ENCODE data around the gene ADIPOR2. TPM values are rescaled to one million over a fixed set of nuclear protein-coding genes. Genes with fewer than 3 reads are reported as not detected.

Gene ADIPOR2
- total RNA-seq, 1 experiment from 2014 or later, result 26.5 TPM

DNA sequence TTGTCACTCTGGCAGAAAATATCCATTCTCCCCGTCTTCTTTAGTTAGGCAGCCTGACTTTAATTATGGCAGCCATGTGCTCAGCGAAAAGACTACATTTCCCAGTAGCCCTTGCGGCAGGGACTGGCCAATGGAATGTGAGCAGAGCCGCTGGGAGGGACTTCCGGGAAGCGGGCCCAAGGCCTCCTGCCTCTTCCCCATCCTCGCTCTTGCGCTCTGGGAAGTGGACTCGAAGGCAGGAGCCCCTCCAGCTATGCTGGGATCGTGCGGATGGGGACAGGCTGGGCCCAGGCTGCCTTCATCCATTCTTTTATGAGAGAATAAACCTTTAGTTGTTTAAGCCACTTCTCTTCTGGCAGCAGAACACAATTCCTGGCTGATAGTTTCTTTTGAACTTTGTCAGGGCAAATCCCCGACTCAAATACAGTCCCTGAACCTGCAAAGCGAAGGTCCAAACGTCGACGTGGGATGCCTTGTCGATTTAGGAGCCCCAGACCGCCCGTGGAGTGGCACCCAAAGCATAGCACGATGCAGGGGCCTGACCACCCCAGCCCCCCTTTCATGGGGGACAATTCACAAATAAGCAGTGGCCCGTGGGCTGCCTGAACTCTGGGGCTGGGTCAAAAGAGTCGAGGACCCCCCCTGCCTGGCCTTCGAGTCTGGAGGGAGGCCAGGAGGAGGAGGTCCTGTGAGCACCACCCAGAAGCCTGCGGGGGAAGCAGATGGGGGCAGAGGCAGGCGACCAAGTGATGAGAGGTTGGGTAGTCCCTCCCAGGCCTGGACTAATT lies 113.9 kb downstream of the ADIPOR2 start:
- Histone ChIP-seq H3K36me3 (ENCODE audit: low read depth, low read length) (no peaks in the 10 kb centered on the region), H3K9me2 (replicated peaks; ENCODE audit: low read length) (no peaks in the 10 kb centered on the region), H3K9me3 (ENCODE audit: low read length) (no peaks in the 10 kb centered on the region), H2AFZ (ENCODE audit: low read length) (peak overlapping the region; percentile 84), H3K9ac (ENCODE audit: low read length) (no peak overlapping the region), H3F3A (ENCODE audit: low read length, unreplicated experiment) (no peaks in the 10 kb centered on the region), H3K4me3 (ENCODE audit: low read length) (no peak overlapping the region), H3K27ac (ENCODE audit: low read length) (no peak overlapping the region), H3K4me2 (ENCODE audit: low read length) (no peak overlapping the region), H3K79me2 (ENCODE audit: low read length) (no peaks in the 10 kb centered on the region), H3K4me1 (ENCODE audit: insufficient read depth, low read length) (no peaks in the 10 kb centered on the region), H4K20me1 (ENCODE audit: low read length) (no peaks in the 10 kb centered on the region), H3K27me3 (ENCODE audit: low read length) (no peaks in the 10 kb centered on the region)
- POLR2A ChIA-PET (ENCODE audit: unreplicated experiment), result no interaction called here
- intact Hi-C loops (cut with micrococcal nuclease), result no loop called here
- CTCF ChIA-PET, result no interaction called here
- peak; percentile 86 for DNase-seq
- BruUV-seq (replicated peaks), result TSS peak; percentile 95
- TF ChIP-seq CTCF (conservative IDR thresholded peaks at IDR 0.05; ENCODE audit: low read depth, low read length), result no peak
- no peak for TF ChIP-seq EZH2phosphoT487 (IDR thresholded peaks at IDR 0.05; ENCODE audit: borderline replicate concordance, low read length)
- TF ChIP-seq EZH2 (IDR thresholded peaks at IDR 0.05; ENCODE audit: low read length, unreplicated experiment), result no peak
- ATAC-seq, result peak; percentile 98

DNA sequence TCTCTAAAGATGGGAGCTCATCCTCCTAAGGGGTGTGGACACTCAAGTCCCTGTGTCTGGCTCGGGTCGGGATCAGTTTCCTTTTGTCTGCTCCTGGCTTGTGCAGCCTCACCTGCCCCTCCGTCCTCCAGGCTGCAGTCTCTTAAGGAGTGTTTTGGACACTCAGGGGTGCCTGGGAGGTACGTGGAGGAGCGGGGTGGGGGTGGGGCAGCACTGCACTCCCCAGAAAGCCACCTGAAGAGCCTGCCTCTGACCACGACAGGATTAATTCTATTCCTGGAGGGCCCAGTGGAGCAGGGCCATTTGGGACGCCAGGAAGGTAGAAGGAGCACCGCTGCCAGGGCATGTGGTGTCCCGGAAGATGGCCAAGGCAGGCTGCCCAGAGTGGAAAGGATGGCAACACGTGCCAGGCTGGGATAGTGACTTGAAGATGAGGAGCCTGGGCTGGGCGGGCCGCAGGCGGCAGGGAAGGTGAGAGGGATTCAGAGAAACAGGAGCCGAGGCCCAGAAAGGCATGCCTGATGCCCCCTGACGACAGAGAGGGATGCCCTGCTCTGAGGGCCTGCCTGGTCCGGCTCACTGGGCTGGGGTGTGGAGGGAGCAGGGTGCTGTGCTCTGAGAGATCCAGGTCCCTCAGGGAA lies 114.7 kb downstream of the ADIPOR2 start:
- H3K9me3 ChIP-seq (ENCODE audit: low read length), result no peaks in the 10 kb centered on the region
- no peaks in the 10 kb centered on the region for H3F3A ChIP-seq (ENCODE audit: low read length, unreplicated experiment)
- DNase-seq (no peak), ATAC-seq (no peak)
- POLR2A ChIA-PET (ENCODE audit: unreplicated experiment), result no interaction called here
- H3K4me3 ChIP-seq (ENCODE audit: low read length), result no peak overlapping the region
- no peaks in the 10 kb centered on the region for H3K9me2 ChIP-seq (replicated peaks; ENCODE audit: low read length)
- H3K4me1 ChIP-seq (ENCODE audit: insufficient read depth, low read length), result no peaks in the 10 kb centered on the region
- no peak overlapping the region for H3K9ac ChIP-seq (ENCODE audit: low read length)
- CTCF ChIA-PET, result no interaction called here
- no peaks in the 10 kb centered on the region for H3K36me3 ChIP-seq (ENCODE audit: low read depth, low read length)
- intact Hi-C loops (cut with micrococcal nuclease), result no loop called here
- H3K27ac ChIP-seq (ENCODE audit: low read length), result no peak overlapping the region
- no peaks in the 10 kb centered on the region for H3K27me3 ChIP-seq (ENCODE audit: low read length)
- H4K20me1 ChIP-seq (ENCODE audit: low read length), result no peaks in the 10 kb centered on the region
- no peaks in the 10 kb centered on the region for H3K79me2 ChIP-seq (ENCODE audit: low read length)
- no peak overlapping the region for H2AFZ ChIP-seq (ENCODE audit: low read length)
- TF ChIP-seq EZH2phosphoT487 (IDR thresholded peaks at IDR 0.05; ENCODE audit: borderline replicate concordance, low read length), result no peak
- no peak overlapping the region for H3K4me2 ChIP-seq (ENCODE audit: low read length)
- BruUV-seq (replicated peaks), result no TSS peak

- H2AFZ ChIP-seq (ENCODE audit: low read length), result no peak overlapping the region
- DNase-seq, result no peak
- ATAC-seq, result no peak
- H3K9ac ChIP-seq (ENCODE audit: low read length), result no peak overlapping the region
- H4K20me1 ChIP-seq (ENCODE audit: low read length), result no peaks in the 10 kb centered on the region
- BruUV-seq (replicated peaks), result no TSS peak
- no peaks in the 10 kb centered on the region for H3K27me3 ChIP-seq (ENCODE audit: low read length)
- H3K9me3 ChIP-seq (ENCODE audit: low read length), result no peaks in the 10 kb centered on the region
- H3K4me3 ChIP-seq (ENCODE audit: low read length), result no peak overlapping the region
- intact Hi-C loops (cut with micrococcal nuclease), result no loop called here
- H3K27ac ChIP-seq (ENCODE audit: low read length), result no peak overlapping the region
- no peak overlapping the region for H3K4me2 ChIP-seq (ENCODE audit: low read length)
- TF ChIP-seq EZH2 (IDR thresholded peaks at IDR 0.05; ENCODE audit: low read length, unreplicated experiment) (no peak), CTCF (conservative IDR thresholded peaks at IDR 0.05; ENCODE audit: low read depth, low read length) (no peak), EZH2phosphoT487 (IDR thresholded peaks at IDR 0.05; ENCODE audit: borderline replicate concordance, low read length) (no peak)
- CTCF ChIA-PET, result no interaction called here
- POLR2A ChIA-PET (ENCODE audit: unreplicated experiment), result no interaction called here
- H3K4me1 ChIP-seq (ENCODE audit: insufficient read depth, low read length), result no peaks in the 10 kb centered on the region
- H3F3A ChIP-seq (ENCODE audit: low read length, unreplicated experiment), result no peaks in the 10 kb centered on the region
- no peaks in the 10 kb centered on the region for H3K79me2 ChIP-seq (ENCODE audit: low read length)
- H3K36me3 ChIP-seq (ENCODE audit: low read depth, low read length), result no peaks in the 10 kb centered on the region
- H3K9me2 ChIP-seq (replicated peaks; ENCODE audit: low read length), result no peaks in the 10 kb centered on the region
These were observed 115.6 kb downstream of the ADIPOR2 start for GRCh38 chr12:1806301-1807086.

All from PC-3 (cell line).